Parathyroid adenoma (tissue), 2 donors: Measurements from ENCODE around the gene NUP42.

Experiments
- H2AFZ ChIP-seq: fragments of 300-600 bp; sonication (generic); one replicate; pipeline ENCODE4 v1.7.0; 2017; ENCODE audit warnings: antibody characterized with exemption, mild to moderate bottlenecking
- H3K27ac ChIP-seq: fragments of 300-600 bp; sonication (generic); one replicate; pipeline ENCODE4 v1.7.0; 2017
- H3K27me3 ChIP-seq: fragments of 300-600 bp; sonication (generic); one replicate; pipeline ENCODE4 v1.7.0; 2017; ENCODE audit warnings: low read length; ENCODE audit not compliant: control insufficient read depth, insufficient read depth
- H3K36me3 ChIP-seq: fragments of 300-600 bp; sonication (generic); one replicate; pipeline ENCODE4 v1.7.0; 2017; ENCODE audit warnings: low read length; ENCODE audit not compliant: control insufficient read depth, insufficient read depth
- H3K4me1 ChIP-seq: fragments of 300-600 bp; sonication (generic); one replicate; pipeline ENCODE4 v1.7.0; 2017; ENCODE audit warnings: control low read depth
- H3K4me2 ChIP-seq: fragments of 300-600 bp; sonication (generic); one replicate; pipeline ENCODE4 v1.7.0; 2017; ENCODE audit warnings: low read length
- H3K4me3 ChIP-seq: fragments of 300-600 bp; sonication (generic); one replicate; pipeline ENCODE4 v1.7.0; 2017; ENCODE audit warnings: low read depth, low read length
- H3K79me2 ChIP-seq: fragments of 300-600 bp; sonication (generic); one replicate; pipeline ENCODE4 v1.7.0; 2017; ENCODE audit warnings: control low read depth
- H3K9ac ChIP-seq: fragments of 300-600 bp; sonication (generic); one replicate; pipeline ENCODE4 v1.7.0; 2017; ENCODE audit warnings: mild to moderate bottlenecking
- H3K9me3 ChIP-seq: fragments of 300-600 bp; sonication (generic); one replicate; pipeline ENCODE4 v1.7.0; 2017; ENCODE audit warnings: low read length; ENCODE audit not compliant: control insufficient read depth
- CTCF ChIP-seq: fragments of 300-600 bp; sonication (generic); IDR thresholded peaks from one replicate; pipeline ENCODE4 v1.7.0; 2017; ENCODE audit warnings: antibody characterized with exemption, mild to moderate bottlenecking
- donor health status: primary hyperparathyroidism.

Gene NUP42

DNA sequence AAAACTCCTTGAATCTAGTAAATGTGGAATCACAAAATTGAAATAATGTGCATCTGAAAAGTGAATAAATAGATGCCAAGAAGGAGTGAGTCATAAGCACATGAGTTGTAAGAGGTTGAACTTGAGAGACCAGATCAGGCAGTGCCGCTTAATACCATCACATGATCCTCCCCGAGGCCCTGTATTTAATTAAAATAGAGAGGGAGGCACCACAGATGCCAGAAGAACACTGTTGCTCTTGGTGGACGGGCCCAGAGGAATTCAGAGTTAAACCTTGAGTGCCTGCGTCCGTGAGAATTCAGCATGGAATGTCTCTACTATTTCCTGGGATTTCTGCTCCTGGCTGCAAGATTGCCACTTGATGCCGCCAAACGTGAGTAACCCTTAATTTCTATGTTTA, 64.7 kb downstream of the NUP42 start, which contains the start of gene GPNMB:
Gene GPNMB, plus strand, starts transcription at position 221 of the 400 bp plus-strand sequence. Its CDS starts 83 bp downstream, at position 304.
- no peak within 1 kb of the TSS for H3K9ac ChIP-seq
- H3K9me3 ChIP-seq = no peaks in the 10 kb centered on the region
- no peaks in the 10 kb centered on the region for H3K79me2 ChIP-seq
- H3K27ac ChIP-seq = no peak within 1 kb of the TSS
- H3K4me2 ChIP-seq = peak within 1 kb of the TSS; percentile 9
- H2AFZ ChIP-seq = peak within 1 kb of the TSS; percentile 38
- no peaks in the 10 kb centered on the region for H3K36me3 ChIP-seq
- H3K4me1 ChIP-seq = no peaks in the 10 kb centered on the region
- no peak for TF ChIP-seq CTCF
- peaks cover 3% of the 10 kb centered on the region for H3K27me3 ChIP-seq
- H3K4me3 ChIP-seq = no peak within 1 kb of the TSS

GRCh38 chr7:23247046-23247602, 65.3 kb downstream of the NUP42 start:
- peaks cover 3% of the 10 kb centered on the region for H3K27me3 ChIP-seq
- H3K4me2 ChIP-seq = peak overlapping the region; percentile 9
- no peak for TF ChIP-seq CTCF
- H3K4me1 ChIP-seq = no peaks in the 10 kb centered on the region
- no peaks in the 10 kb centered on the region for H3K9me3 ChIP-seq
- H3K79me2 ChIP-seq = no peaks in the 10 kb centered on the region
- H3K27ac ChIP-seq = no peak overlapping the region
- H3K9ac ChIP-seq = no peak overlapping the region
- H3K36me3 ChIP-seq = no peaks in the 10 kb centered on the region
- no peak overlapping the region for H3K4me3 ChIP-seq
- peak overlapping the region; percentile 38 for H2AFZ ChIP-seq

- TF ChIP-seq CTCF = no peak
- Histone ChIP-seq H3K4me2 (peak overlapping the region; percentile 9), H3K79me2 (no peaks in the 10 kb centered on the region), H3K27me3 (peaks cover 3% of the 10 kb centered on the region), H3K4me3 (no peak overlapping the region), H2AFZ (peak overlapping the region; percentile 38), H3K9ac (no peak overlapping the region), H3K36me3 (no peaks in the 10 kb centered on the region), H3K27ac (no peak overlapping the region), H3K9me3 (no peaks in the 10 kb centered on the region), H3K4me1 (no peaks in the 10 kb centered on the region)
Observed at GRCh38 chr7:23247603-23248335, 65.9 kb downstream of the NUP42 start.

- Histone ChIP-seq H2AFZ (no peak overlapping the region), H3K36me3 (no peaks in the 10 kb centered on the region), H3K9ac (no peak overlapping the region), H3K79me2 (no peaks in the 10 kb centered on the region), H3K4me2 (no peak overlapping the region), H3K9me3 (no peaks in the 10 kb centered on the region), H3K4me1 (no peaks in the 10 kb centered on the region), H3K27me3 (peaks cover 3% of the 10 kb centered on the region), H3K4me3 (no peak overlapping the region), H3K27ac (no peak overlapping the region)
- no peak for TF ChIP-seq CTCF
Observed at GRCh38 chr7:23249486-23249885, 67.6 kb downstream of the NUP42 start.
